Measurements from ENCODE around the gene TBC1D7. TPM values are rescaled to one million over a fixed set of nuclear protein-coding genes. Genes with fewer than 3 reads are reported as not detected.
A peak's percentile ranks its signal among the peaks of the same experiment; 100 is the strongest.

TBC1D7 gene
- total RNA-seq, 1 experiment from 2014 or later, result 44.9 TPM

- H3K36me3 Mint-ChIP-seq, result peaks cover 21% of the 10 kb centered on the region
- POLR2A ChIA-PET, result interaction anchor here (0.6 kb wide), 1 partner anchor 235 kb away, joined by 6 read pairs; no protein-coding TSS in a partner anchor
- DNase-seq (ENCODE audit: low spot score) (no peak), ATAC-seq (no peak)
- H3K27ac Mint-ChIP-seq, result 0 out of 2 replicates have a peak overlapping the region, but pooled peaks have one; percentile 68
- TF ChIP-seq ZSCAN18 (CRISPR knock-in tag; IDR thresholded peaks at IDR 0.05) (no peak), OVOL2 (CRISPR knock-in tag; IDR thresholded peaks at IDR 0.05; ENCODE audit: borderline replicate concordance) (no peak), HMGXB4 (CRISPR knock-in tag; IDR thresholded peaks at IDR 0.05) (no peak), IRF1 (CRISPR knock-in tag; IDR thresholded peaks at IDR 0.05) (no peak), KAT7 (CRISPR knock-in tag; IDR thresholded peaks at IDR 0.05; ENCODE audit: borderline replicate concordance) (no peak), NR2C2 (CRISPR knock-in tag; IDR thresholded peaks at IDR 0.05) (no peak), FOXP4 (CRISPR knock-in tag; IDR thresholded peaks at IDR 0.05) (no peak), ATF2 (CRISPR knock-in tag; IDR thresholded peaks at IDR 0.05; ENCODE audit: borderline replicate concordance, low read depth) (no peak), USF2 (CRISPR knock-in tag; IDR thresholded peaks at IDR 0.05) (no peak), ZNF263 (CRISPR knock-in tag; IDR thresholded peaks at IDR 0.05; ENCODE audit: low read depth) (no peak), TCF7 (CRISPR knock-in tag; IDR thresholded peaks at IDR 0.05; ENCODE audit: low read depth) (no peak), USF1 (CRISPR knock-in tag; IDR thresholded peaks at IDR 0.05) (no peak), GRHL2 (CRISPR knock-in tag; IDR thresholded peaks at IDR 0.05; ENCODE audit: insufficient replicate concordance, severe bottlenecking) (no peak), TEAD4 (CRISPR knock-in tag; IDR thresholded peaks at IDR 0.05) (no peak), E2F4 (CRISPR knock-in tag; IDR thresholded peaks at IDR 0.05; ENCODE audit: borderline replicate concordance, low read depth) (no peak), ATF3 (CRISPR knock-in tag; conservative IDR thresholded peaks at IDR 0.05) (no peak), ZNF671 (CRISPR knock-in tag; IDR thresholded peaks at IDR 0.05) (no peak), ZBTB43 (CRISPR knock-in tag; IDR thresholded peaks at IDR 0.05) (no peak), ZNF219 (CRISPR knock-in tag; IDR thresholded peaks at IDR 0.05; ENCODE audit: borderline replicate concordance) (no peak)
- H3K4me3 Mint-ChIP-seq, result no peak overlapping the region
- no peaks in the 10 kb centered on the region for H3K27me3 Mint-ChIP-seq (ENCODE audit: low read depth)
- peaks cover 15% of the 10 kb centered on the region for H3K4me1 Mint-ChIP-seq
- H3K9me3 Mint-ChIP-seq, result peaks cover 13% of the 10 kb centered on the region
- CTCF ChIA-PET, result interaction anchor here (1.0 kb wide), 1 partner anchor 87 kb away, joined by 5 read pairs; no protein-coding TSS in a partner anchor
Measured at GRCh38 chr6:13282393-13283069, 45.8 kb downstream of the TBC1D7 start.

All from WTC11 (cell line).